ENCODE data around the gene MAP3K4. TPM values are rescaled to one million over a fixed set of nuclear protein-coding genes. Genes with fewer than 3 reads are reported as not detected.

Gene MAP3K4
- total RNA-seq, 1 experiment from 2014 or later: 54.3 TPM

GRCh38 chr6:161138543-161139303 lies 147.2 kb downstream of the MAP3K4 start:
- Histone ChIP-seq H3K23ac (ENCODE audit: insufficient read length, low read depth, low read length) (no peak overlapping the region), H3K4me2 (ENCODE audit: insufficient read depth, insufficient read length, low read length) (no peak overlapping the region), H2BK120ac (ENCODE audit: low read depth, low read length, poor library complexity, severe bottlenecking) (no peak overlapping the region), H3K9ac (ENCODE audit: extremely low read depth, insufficient read length, low read length) (no peak overlapping the region), H4K20me1 (ENCODE audit: control insufficient read depth, insufficient read depth, insufficient read length) (no peaks in the 10 kb centered on the region), H3K9me3 (ENCODE audit: control insufficient read depth, low read depth, low read length) (no peaks in the 10 kb centered on the region), H3K27ac (ENCODE audit: insufficient read length, low read depth, low read length) (no peak overlapping the region), H4K91ac (ENCODE audit: insufficient read length, low read depth, low read length) (no peak overlapping the region), H4K5ac (ENCODE audit: insufficient read length, low read depth, low read length) (no peak overlapping the region), H2BK15ac (ENCODE audit: low read depth, low read length) (no peak overlapping the region), H3K79me2 (ENCODE audit: insufficient read depth, low read length) (no peaks in the 10 kb centered on the region), H2BK5ac (ENCODE audit: insufficient read length, low read length) (no peak overlapping the region), H3K27me3 (ENCODE audit: insufficient read depth, low read length) (no peaks in the 10 kb centered on the region), H4K8ac (replicated peaks; ENCODE audit: insufficient read length, low read depth, low read length) (no peak overlapping the region), H3K23me2 (ENCODE audit: insufficient read length, low read depth, low read length, poor library complexity, severe bottlenecking) (no peaks in the 10 kb centered on the region), H2AK5ac (ENCODE audit: insufficient read length, low read length) (no peak overlapping the region), H2BK12ac (ENCODE audit: insufficient read length, low read depth, low read length) (no peak overlapping the region), H3T11ph (ENCODE audit: low read length) (no peak overlapping the region), H3K4me1 (ENCODE audit: insufficient read depth, low read length) (no peaks in the 10 kb centered on the region), H3K14ac (ENCODE audit: insufficient read depth, low read length) (no peak overlapping the region; the same call in 1 of the 2 replicates), H2AFZ (ENCODE audit: low read length) (no peak overlapping the region), H3K18ac (ENCODE audit: insufficient read length, low read depth, low read length) (no peak overlapping the region), H3K4ac (ENCODE audit: low read depth, low read length) (no peak overlapping the region), H3K79me1 (ENCODE audit: insufficient read depth, low read depth, low read length, poor library complexity, severe bottlenecking) (no peaks in the 10 kb centered on the region), H2BK20ac (ENCODE audit: low read depth, low read length, poor library complexity, severe bottlenecking) (no peak overlapping the region), H3K56ac (ENCODE audit: insufficient read length, low read depth, low read length) (no peak overlapping the region)
- no peaks in the 10 kb centered on the region; the same call in none of the 2 replicates for H3K27me3 Mint-ChIP-seq (ENCODE audit: low read depth)
- no peaks in the 10 kb centered on the region for H3K9me3 Mint-ChIP-seq
- H3K4me1 Mint-ChIP-seq: peaks cover 0 to 10% of the 10 kb centered on the region in 2 experiments; a peak in 3 of 4 replicates
- no peak for DNase-seq
- H3K4me3 Mint-ChIP-seq: no peak overlapping the region
- peaks cover 25 to 64% (median 47%) of the 10 kb centered on the region in 3 experiments for H3K36me3 Mint-ChIP-seq (ENCODE audit: insufficient read depth in 1 of 3, low read depth in 3 of 3)
- no CpG with 5 or more reads among the region's 23 CpGs for WGBS (ENCODE audit: extremely low coverage, insufficient read length, low lambda C conversion rate)
- H3K27ac Mint-ChIP-seq: no peak overlapping the region
- TF ChIP-seq CTCF (conservative IDR thresholded peaks at IDR 0.05): peak; percentile 23; the same call in 2 of the 3 replicates
